Measurements from ENCODE around the gene GALNT3. TPM values are rescaled to one million over a fixed set of nuclear protein-coding genes. Genes with fewer than 3 reads are reported as not detected.

Gene GALNT3
- total and polyA plus RNA-seq, 3 donors from 2014 or later, result 13.4 to 45.0 (median 16.6) TPM

GRCh38 chr2:165725421-165725820, 68.6 kb downstream of the GALNT3 start:
- no peak overlapping the region for H3K27ac ChIP-seq
- H3K4me1 ChIP-seq, result no peaks in the 10 kb centered on the region
- TF ChIP-seq, protein P1, sequence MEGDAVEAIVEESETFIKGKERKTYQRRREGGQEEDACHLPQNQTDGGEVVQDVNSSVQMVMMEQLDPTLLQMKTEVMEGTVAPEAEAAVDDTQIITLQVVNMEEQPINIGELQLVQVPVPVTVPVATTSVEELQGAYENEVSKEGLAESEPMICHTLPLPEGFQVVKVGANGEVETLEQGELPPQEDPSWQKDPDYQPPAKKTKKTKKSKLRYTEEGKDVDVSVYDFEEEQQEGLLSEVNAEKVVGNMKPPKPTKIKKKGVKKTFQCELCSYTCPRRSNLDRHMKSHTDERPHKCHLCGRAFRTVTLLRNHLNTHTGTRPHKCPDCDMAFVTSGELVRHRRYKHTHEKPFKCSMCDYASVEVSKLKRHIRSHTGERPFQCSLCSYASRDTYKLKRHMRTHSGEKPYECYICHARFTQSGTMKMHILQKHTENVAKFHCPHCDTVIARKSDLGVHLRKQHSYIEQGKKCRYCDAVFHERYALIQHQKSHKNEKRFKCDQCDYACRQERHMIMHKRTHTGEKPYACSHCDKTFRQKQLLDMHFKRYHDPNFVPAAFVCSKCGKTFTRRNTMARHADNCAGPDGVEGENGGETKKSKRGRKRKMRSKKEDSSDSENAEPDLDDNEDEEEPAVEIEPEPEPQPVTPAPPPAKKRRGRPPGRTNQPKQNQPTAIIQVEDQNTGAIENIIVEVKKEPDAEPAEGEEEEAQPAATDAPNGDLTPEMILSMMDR (IDR thresholded peaks at IDR 0.05), result no peak
- TF ChIP-seq POLR2A (IDR thresholded peaks at IDR 0.05), result no peak
- no peaks in the 10 kb centered on the region for H3K27me3 ChIP-seq
- H3K4me3 ChIP-seq, result no peak overlapping the region
- DNase-seq, result no peak
- no peaks in the 10 kb centered on the region for H3K36me3 ChIP-seq (ENCODE audit: low read depth, missing control alignments)
- intact Hi-C loops (cut with DNase I; ENCODE audit: low total_unique reads), result no loop called here
- no peaks in the 10 kb centered on the region for H3K9me3 ChIP-seq

GRCh38 chr2:165720511-165720910, 73.5 kb downstream of the GALNT3 start:
- intact Hi-C loops (cut with DNase I; ENCODE audit: low total_unique reads), result no loop called here

DNA sequence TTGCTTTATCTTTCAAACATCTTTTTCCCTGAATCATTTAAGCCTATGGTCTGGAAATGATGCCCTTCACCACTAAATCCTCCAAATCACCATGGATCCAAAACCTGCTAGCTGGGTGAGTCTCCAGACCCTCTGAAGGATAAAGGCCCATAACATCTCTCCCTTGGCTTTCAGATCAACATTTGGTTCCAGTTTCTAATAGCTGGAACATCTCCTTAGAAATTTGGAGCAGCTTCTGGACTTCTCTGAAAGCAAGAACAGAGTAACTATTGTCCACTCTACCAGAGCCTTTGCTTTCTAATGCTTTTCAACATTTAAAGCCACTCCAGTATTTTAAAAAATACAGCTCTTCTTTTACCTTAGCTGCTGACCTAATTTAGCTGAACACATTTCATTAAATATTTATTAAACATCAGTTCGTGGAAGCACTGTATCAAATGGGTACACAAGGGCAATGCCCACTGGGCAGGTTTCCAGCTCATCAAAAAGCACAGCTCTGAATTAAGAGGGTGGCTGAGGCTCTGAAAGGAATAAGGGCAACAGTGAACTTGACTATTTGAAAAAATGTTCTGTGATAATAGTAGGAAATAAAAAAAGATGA, 75.3 kb downstream of the GALNT3 start:
- 51 to 74% methylated on average over 1 of the region's 1 CpG for WGBS, 2 donors
- H3K4me1 ChIP-seq, result no peaks in the 10 kb centered on the region
- H3K4me3 ChIP-seq, result no peak overlapping the region
- H3K36me3 ChIP-seq (ENCODE audit: low read depth, missing control alignments), result no peaks in the 10 kb centered on the region
- H3K27ac ChIP-seq, result no peak overlapping the region
- no peaks in the 10 kb centered on the region for H3K27me3 ChIP-seq
- intact Hi-C loops (cut with DNase I; ENCODE audit: low total_unique reads), result no loop called here
- TF ChIP-seq, protein P1 (IDR thresholded peaks at IDR 0.05), result no peak
- no peak for TF ChIP-seq POLR2A (IDR thresholded peaks at IDR 0.05)
- no peaks in the 10 kb centered on the region for H3K9me3 ChIP-seq
- no peak for DNase-seq

More at GRCh38 chr2:165720511-165720910, 73.5 kb downstream of the GALNT3 start:
- no peaks in the 10 kb centered on the region for H3K4me1 ChIP-seq
- H3K36me3 ChIP-seq (ENCODE audit: low read depth, missing control alignments), result no peaks in the 10 kb centered on the region
- H3K27ac ChIP-seq, result no peak overlapping the region
- DNase-seq, result no peak
- no peak for TF ChIP-seq POLR2A (IDR thresholded peaks at IDR 0.05)
- TF ChIP-seq, protein P1 (IDR thresholded peaks at IDR 0.05), result no peak
- H3K9me3 ChIP-seq, result no peaks in the 10 kb centered on the region
- no peak overlapping the region for H3K4me3 ChIP-seq
- H3K27me3 ChIP-seq, result no peaks in the 10 kb centered on the region

DNA sequence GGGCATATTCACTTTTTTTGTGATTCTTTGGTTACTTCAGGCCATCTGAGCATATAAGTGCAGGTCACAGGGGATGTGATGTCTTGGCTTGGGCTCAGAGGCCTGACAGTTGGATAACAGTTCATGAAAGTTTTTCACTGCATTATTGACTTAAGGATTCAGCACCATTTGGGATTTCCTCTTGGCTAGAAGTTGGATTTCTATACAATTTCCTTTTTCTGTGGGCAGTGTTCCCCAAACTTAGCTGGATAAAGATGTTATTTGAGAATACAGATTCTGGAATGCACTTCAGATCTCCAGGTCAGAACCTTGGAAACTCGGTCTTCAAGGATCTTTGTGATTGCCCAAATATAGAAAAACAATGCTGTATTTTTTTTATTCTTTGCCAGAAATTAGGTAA, 78.0 kb downstream of the GALNT3 start:
- Histone ChIP-seq H3K4me1 (no peaks in the 10 kb centered on the region), H3K27me3 (no peaks in the 10 kb centered on the region), H3K36me3 (ENCODE audit: low read depth, missing control alignments) (no peaks in the 10 kb centered on the region), H3K27ac (no peak overlapping the region), H3K9me3 (no peaks in the 10 kb centered on the region), H3K4me3 (no peak overlapping the region)
- WGBS, 2 donors, result 61 to 72% methylated on average over 1 of the region's 1 CpG
- intact Hi-C loops (cut with DNase I; ENCODE audit: low total_unique reads), result no loop called here
- DNase-seq, result no peak
- no peak for TF ChIP-seq POLR2A (IDR thresholded peaks at IDR 0.05)
- TF ChIP-seq, protein P1 (IDR thresholded peaks at IDR 0.05), result no peak

DNA sequence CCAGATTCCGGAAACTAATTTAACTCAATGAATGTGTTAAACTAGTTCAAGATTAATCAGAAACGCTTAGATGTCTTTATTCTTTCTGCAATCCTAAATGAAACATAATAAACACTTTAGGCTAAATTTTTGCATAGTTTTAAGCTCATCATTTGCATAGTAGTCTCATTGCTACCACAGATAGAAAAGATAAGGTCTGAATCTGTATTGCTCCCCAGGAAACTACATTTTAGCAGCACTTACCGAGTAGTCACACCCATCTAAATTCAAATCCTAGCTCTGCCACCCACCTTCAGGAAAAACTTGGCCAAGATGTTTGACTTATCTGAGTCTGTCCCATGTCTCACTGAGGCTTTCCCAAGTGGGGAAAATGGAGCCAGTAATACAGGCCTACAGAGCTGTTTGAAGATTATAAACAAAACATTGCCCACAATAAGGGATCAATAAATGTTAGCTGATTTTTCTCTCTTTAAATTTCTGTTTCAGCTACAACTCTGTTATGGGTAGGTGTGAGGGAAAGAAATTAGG, 87.0 kb downstream of the GALNT3 start:
- no peaks in the 10 kb centered on the region for H3K27me3 ChIP-seq
- intact Hi-C loops (cut with DNase I; ENCODE audit: low total_unique reads), result no loop called here
- no peaks in the 10 kb centered on the region for H3K9me3 ChIP-seq
- TF ChIP-seq, protein P1 (IDR thresholded peaks at IDR 0.05), result no peak
- TF ChIP-seq POLR2A (IDR thresholded peaks at IDR 0.05), result no peak
- H3K4me1 ChIP-seq, result no peaks in the 10 kb centered on the region
- no peaks in the 10 kb centered on the region for H3K36me3 ChIP-seq (ENCODE audit: low read depth, missing control alignments)
- 84 to 92% methylated on average over 3 of the region's 3 CpGs for WGBS, 2 donors
- no peak overlapping the region for H3K4me3 ChIP-seq
- H3K27ac ChIP-seq, result no peak overlapping the region
- no peak for DNase-seq
